Ishikawa (cell line): ENCODE results near the gene TCF4.

ENCODE experiments used
- CEBPB ChIP-seq: IDR thresholded peaks from 2 replicates; pipeline ENCODE4 v1.6.1; 2012
- CREB1 ChIP-seq: IDR thresholded peaks from 2 replicates; pipeline ENCODE4 v1.6.1; 2012; ENCODE audit warnings: low read depth
- EGR1 ChIP-seq: IDR thresholded peaks from 2 replicates; pipeline ENCODE4 v1.6.1; 2012
- EP300 ChIP-seq: IDR thresholded peaks from 2 replicates; pipeline ENCODE4 v1.6.1; 2012; ENCODE audit warnings: borderline replicate concordance
- FOXM1 ChIP-seq: IDR thresholded peaks from 2 replicates; pipeline ENCODE4 v1.6.1; 2012; ENCODE audit warnings: low read depth, borderline replicate concordance
- NFIC ChIP-seq: IDR thresholded peaks from 2 replicates; pipeline ENCODE4 v1.6.1; 2012
- RAD21 ChIP-seq: IDR thresholded peaks from 2 replicates; pipeline ENCODE4 v1.6.1; 2012; ENCODE audit warnings: low read depth
- TAF1 ChIP-seq: IDR thresholded peaks from 2 replicates; pipeline ENCODE4 v1.6.1; 2012; ENCODE audit warnings: low read depth, mild to moderate bottlenecking
- TEAD4 ChIP-seq: IDR thresholded peaks from 2 replicates; pipeline ENCODE4 v1.6.1; 2012
- USF1 ChIP-seq: IDR thresholded peaks from 2 replicates; pipeline ENCODE4 v1.6.1; 2012
- YY1 ChIP-seq: IDR thresholded peaks from 2 replicates; pipeline ENCODE4 v1.6.1; 2012; ENCODE audit warnings: low read depth
- TF ChIP-seq, protein P1 (sequence below): IDR thresholded peaks from 2 replicates; pipeline ENCODE4 v1.6.1; 2012
- TF ChIP-seq, protein P2 (sequence below): IDR thresholded peaks from 2 replicates; pipeline ENCODE4 v1.6.1; 2012; ENCODE audit warnings: low read depth, mild to moderate bottlenecking

DNA sequence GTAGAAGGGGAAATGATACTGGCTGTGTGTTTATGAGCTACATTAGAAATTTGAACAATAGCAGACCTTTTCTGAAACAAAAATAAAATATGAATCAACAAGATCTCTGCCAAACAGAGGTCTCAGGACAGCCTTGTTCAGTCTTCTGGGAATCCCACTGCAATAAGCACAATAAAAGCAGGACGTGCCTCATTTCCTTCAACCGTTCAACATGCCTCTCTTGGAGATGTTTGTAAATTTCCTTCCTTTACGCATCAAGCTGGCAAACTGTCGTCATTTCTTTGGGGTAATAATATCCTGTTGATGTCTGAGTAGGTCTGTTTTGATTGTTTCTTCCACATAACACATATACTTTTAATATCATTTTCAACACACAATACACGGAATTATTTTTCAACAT lies 77.2 kb downstream of the TCF4 start:
- TF ChIP-seq, protein P1, sequence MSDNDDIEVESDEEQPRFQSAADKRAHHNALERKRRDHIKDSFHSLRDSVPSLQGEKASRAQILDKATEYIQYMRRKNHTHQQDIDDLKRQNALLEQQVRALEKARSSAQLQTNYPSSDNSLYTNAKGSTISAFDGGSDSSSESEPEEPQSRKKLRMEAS: no peak
- TF ChIP-seq USF1 (no peak), EP300 (no peak), TAF1 (no peak), YY1 (no peak), CEBPB (no peak), RAD21 (no peak), EGR1 (no peak), TEAD4 (no peak), FOXM1 (no peak), NFIC (no peak), CREB1 (no peak)
- TF ChIP-seq, protein P2, sequence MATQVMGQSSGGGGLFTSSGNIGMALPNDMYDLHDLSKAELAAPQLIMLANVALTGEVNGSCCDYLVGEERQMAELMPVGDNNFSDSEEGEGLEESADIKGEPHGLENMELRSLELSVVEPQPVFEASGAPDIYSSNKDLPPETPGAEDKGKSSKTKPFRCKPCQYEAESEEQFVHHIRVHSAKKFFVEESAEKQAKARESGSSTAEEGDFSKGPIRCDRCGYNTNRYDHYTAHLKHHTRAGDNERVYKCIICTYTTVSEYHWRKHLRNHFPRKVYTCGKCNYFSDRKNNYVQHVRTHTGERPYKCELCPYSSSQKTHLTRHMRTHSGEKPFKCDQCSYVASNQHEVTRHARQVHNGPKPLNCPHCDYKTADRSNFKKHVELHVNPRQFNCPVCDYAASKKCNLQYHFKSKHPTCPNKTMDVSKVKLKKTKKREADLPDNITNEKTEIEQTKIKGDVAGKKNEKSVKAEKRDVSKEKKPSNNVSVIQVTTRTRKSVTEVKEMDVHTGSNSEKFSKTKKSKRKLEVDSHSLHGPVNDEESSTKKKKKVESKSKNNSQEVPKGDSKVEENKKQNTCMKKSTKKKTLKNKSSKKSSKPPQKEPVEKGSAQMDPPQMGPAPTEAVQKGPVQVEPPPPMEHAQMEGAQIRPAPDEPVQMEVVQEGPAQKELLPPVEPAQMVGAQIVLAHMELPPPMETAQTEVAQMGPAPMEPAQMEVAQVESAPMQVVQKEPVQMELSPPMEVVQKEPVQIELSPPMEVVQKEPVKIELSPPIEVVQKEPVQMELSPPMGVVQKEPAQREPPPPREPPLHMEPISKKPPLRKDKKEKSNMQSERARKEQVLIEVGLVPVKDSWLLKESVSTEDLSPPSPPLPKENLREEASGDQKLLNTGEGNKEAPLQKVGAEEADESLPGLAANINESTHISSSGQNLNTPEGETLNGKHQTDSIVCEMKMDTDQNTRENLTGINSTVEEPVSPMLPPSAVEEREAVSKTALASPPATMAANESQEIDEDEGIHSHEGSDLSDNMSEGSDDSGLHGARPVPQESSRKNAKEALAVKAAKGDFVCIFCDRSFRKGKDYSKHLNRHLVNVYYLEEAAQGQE: no peak
